Left colon (tissue), 2 donors: ENCODE results near the gene DPRX. TPM values are rescaled to one million over a fixed set of nuclear protein-coding genes. Genes with fewer than 3 reads are reported as not detected.

Experiments
- microRNA-seq, 2 donors: library from miRNA; unstranded; fragments of <30 nt; microRNA quantifications; one replicate each; pipeline versions ENCODE4 v1.1.0 to v1.2.0, GENCODE V29; 2020
- total RNA-seq, 2 donors: library from RNA; stranded (reverse); fragmentation: NEBNext Ultra II Directional; extraction: Animal tissue kit (Norgen Biotek cat#: 25700); gene quantifications; one replicate each; pipeline ENCODE4 v1.2.1, GENCODE V29; 2021
- donor health status: DM: no; HTN: no; CAD: no.
- donor health status: DM: yes; HTN: yes; CAD: no.

Gene DPRX
- total RNA-seq, 2 donors from 2014 or later: not detected

Small RNAs within 50 kb of the gene (microRNA-seq; reads per million reads assigned to microRNA genes)
- 0 reads per million in 2 donors for gene MIR1323
- 0 reads per million in 2 donors for gene MIR498
- gene MIR512-1: 0 reads per million in 2 donors
- 0 reads per million in 2 donors for gene MIR512-2
- 0 reads per million in 2 donors for gene MIR515-1
- gene MIR515-2: 0 reads per million in 2 donors
- gene MIR519C: 0 reads per million in 2 donors
- gene MIR519E: 0 reads per million in 2 donors
- 0 reads per million in 2 donors for gene MIR520E
- 0 reads per million in 2 donors for gene MIR520F

Other genes starting within 250 kb of the DPRX start
- 1 to 10 TPM; 9.6 to 9.9 TPM for gene ZNF765, start 236.8 kb upstream of the DPRX start, total RNA-seq
- gene ZNF761, start 200.0 kb upstream of the DPRX start, total RNA-seq: 1 to 10 TPM; 7.7 to 7.8 TPM
- gene ZNF813, start 164.3 kb upstream of the DPRX start, total RNA-seq: 1 to 10 TPM; 3.4 to 4.2 TPM
- 1 to 10 TPM; 5.3 to 6.0 TPM for gene ZNF331, start 93.9 kb upstream of the DPRX start, total RNA-seq
- under 1 TPM; 0.09 to 0.22 TPM for gene NLRP12, start 192.3 kb downstream of the DPRX start, total RNA-seq
- gene MYADM, start 235.9 kb downstream of the DPRX start, total RNA-seq: 10 to 100 TPM; 55.6 to 78.4 TPM